D721Med (cell line): ENCODE measurements around the gene FAM117B.

Experiments used
- DNase-seq: peaks from one replicate; pipeline ENCODE4 v3.0.0; 2011; ENCODE audit warnings: low spot score; ENCODE audit not compliant: insufficient read length
- FAIRE-seq: peaks from 2 replicates; lab custom pipeline; 2011; peaks lifted over from hg19 to GRCh38; lab: Jason Lieb, UNC
- TF ChIP-seq, protein P1 (sequence below): IDR thresholded peaks from 2 replicates; pipeline ENCODE4 v1.5.1; 2012; ENCODE audit warnings: mild to moderate bottlenecking, control low read depth; ENCODE audit not compliant: insufficient read depth; ENCODE audit errors: missing control alignments

The FAM117B gene

DNA sequence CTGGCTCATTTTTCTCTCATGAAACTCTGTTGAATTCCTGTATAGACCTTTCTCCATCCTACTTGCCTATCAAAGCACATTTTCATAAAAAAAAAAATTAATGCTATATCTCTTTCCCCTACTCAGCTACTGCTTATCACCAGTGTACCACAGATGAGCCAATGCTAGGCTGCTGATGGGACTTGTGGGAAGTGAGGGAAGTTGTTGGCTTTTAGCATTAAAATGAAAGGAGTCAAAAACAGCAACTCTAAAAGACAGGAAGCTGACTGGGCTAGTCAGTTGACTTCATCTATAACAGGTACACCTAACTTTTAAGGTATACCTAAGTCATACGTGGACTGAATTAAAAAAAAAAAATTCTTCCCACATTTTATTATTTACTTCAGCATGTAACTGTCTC is 102.1 kb downstream of the FAM117B start:
- FAIRE-seq: no peak
- no peak for DNase-seq
- TF ChIP-seq, protein P1, sequence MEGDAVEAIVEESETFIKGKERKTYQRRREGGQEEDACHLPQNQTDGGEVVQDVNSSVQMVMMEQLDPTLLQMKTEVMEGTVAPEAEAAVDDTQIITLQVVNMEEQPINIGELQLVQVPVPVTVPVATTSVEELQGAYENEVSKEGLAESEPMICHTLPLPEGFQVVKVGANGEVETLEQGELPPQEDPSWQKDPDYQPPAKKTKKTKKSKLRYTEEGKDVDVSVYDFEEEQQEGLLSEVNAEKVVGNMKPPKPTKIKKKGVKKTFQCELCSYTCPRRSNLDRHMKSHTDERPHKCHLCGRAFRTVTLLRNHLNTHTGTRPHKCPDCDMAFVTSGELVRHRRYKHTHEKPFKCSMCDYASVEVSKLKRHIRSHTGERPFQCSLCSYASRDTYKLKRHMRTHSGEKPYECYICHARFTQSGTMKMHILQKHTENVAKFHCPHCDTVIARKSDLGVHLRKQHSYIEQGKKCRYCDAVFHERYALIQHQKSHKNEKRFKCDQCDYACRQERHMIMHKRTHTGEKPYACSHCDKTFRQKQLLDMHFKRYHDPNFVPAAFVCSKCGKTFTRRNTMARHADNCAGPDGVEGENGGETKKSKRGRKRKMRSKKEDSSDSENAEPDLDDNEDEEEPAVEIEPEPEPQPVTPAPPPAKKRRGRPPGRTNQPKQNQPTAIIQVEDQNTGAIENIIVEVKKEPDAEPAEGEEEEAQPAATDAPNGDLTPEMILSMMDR: no peak

DNA sequence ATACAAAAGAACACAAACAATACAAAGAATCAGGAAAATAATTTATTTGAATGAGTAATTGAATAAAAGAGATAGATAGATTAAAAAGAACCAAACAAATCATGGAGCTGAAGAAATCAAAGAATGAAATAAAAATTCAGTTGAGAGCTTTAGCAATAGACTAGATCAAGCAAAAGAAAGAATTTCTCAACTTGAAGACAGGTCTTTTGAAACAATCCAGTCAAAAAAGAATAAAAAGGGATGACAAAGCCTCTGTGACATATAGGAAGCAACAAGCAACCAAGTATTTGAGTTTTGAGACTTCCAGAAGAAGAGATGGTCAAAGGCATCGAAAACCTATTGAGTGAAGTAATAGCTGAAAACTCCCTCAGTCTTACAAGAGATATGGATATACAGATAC is 108.8 kb downstream of the FAM117B start:
- no peak for DNase-seq
- FAIRE-seq: no peak
- TF ChIP-seq, protein P1: no peak

DNA sequence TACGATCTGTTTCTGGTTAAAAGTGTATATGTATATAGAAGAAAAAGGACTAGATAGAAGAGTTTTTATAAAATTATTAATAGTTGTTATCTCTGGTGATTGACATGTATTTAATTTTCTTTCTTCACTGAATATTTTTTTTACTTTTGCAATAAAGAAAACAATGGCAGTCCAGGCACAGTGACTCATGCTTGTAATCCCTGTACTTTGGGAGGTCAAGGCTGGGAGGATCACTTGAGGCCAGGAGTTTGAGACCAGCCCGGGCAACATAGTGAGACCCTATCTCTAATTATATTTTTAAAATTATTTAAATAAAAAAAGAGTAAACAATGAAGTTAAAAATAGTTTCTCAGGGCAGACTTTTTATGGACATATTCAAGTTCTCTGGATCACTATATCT is 114.7 kb downstream of the FAM117B start:
- no peak for FAIRE-seq
- TF ChIP-seq, protein P1: no peak

DNA sequence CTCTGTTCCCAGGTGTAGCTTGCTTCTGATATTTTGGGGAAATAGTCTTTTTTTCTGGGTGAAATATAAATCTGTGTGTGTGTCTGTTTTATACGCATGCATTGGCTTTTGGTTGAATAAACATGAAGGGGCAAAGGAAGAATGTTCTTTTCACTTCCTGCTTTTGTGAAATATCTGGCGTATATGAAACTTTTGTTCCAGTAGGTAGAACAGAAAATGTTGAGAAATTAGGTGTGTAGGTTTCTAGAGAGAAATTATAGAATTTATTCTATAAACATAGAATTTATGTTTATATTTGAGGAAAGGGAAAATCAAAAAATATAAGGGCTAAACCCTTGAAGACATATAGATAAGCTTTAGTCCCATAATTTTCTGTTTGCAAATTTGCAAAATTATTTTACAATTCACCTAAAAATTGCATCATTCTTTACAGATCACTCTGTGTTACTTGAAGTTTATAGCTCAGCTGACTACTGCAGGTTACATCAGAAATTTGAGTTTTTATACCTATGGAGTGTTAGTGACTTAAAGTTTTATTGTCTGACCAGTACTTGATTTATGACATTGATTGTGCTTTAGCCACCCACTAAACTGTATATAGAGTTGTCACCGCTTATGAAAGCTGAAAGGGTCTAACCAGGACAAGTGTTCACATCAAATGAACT is 116.1 kb downstream of the FAM117B start:
- FAIRE-seq (no peak), DNase-seq (no peak)
- TF ChIP-seq, protein P1: no peak

More for the DNA sequence above, 114.7 kb downstream of the FAM117B start:
- no peak for DNase-seq

DNA sequence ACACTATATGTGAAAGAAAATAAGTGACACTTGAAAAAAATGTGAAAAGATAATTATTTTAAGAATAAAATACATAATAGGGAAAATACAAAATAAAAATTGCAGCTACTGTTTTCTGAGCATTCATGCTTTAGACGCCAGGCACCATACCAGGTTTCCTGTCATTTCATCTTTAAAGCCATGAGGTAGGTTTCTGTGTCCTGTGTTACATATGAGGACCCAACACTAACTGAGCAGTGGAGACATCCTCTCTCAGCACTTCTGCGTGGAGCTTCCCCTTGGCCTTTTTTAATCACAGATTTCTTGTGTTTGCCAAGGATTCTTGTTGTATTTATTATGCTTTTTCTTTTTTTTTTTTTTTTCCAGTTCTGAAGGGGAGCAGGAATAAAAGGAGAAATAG is 117.3 kb downstream of the FAM117B start:
- FAIRE-seq (no peak), DNase-seq (no peak)
- TF ChIP-seq, protein P1: no peak

DNA sequence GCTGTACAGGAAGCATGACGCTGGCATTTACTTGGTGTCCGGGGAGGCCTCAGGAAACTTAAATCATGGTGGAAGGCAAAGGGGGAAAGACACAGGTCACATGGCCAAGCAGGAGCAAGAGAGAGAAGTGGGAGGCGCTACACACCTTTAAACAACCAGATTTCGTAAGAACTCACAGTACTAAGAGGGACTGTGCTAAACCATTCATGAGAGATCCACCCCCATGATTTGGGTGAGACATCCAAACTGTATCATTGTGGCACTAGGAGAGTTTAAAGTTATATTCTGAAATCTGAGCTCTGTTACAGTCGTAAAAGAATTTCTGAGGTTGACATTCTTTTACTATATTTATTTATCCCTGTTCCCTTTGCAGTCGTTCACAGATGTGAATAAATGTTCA is 120.2 kb downstream of the FAM117B start:
- TF ChIP-seq, protein P1: no peak
- FAIRE-seq (no peak), DNase-seq (no peak)

DNA sequence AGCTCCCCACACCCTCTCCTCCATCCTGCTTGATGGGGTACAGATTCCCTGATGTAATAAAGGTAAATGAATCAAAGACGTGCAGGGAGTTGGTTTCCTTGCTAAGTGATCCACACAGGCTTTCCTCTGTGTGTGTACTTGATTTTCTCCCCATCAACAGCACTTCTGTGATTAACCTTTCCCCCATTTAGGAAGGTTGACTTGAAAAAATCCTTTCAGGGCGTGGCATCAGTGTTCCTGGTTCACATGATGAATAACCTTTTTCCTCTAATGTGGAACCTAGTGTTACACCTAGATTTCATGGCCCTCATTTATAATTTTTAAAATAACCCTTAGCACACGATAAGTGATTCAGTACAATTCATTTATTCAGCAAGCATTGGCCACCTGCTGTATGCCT is 121.8 kb downstream of the FAM117B start:
- DNase-seq: no peak
- TF ChIP-seq, protein P1: no peak
- no peak for FAIRE-seq
